Fibroblast of the conjunctiva (primary cell): ENCODE data around the gene KIFAP3.
"Not testable (repeated sequence)": the region's sequence is repeated elsewhere in the genome, so short reads cannot be mapped to it uniquely, and the experiment has no call there.

Experiments used
- DNase-seq: peaks from one replicate; pipeline ENCODE4 v3.0.0-alpha.2; 2010; ENCODE audit warnings: low read depth

KIFAP3 gene

DNA sequence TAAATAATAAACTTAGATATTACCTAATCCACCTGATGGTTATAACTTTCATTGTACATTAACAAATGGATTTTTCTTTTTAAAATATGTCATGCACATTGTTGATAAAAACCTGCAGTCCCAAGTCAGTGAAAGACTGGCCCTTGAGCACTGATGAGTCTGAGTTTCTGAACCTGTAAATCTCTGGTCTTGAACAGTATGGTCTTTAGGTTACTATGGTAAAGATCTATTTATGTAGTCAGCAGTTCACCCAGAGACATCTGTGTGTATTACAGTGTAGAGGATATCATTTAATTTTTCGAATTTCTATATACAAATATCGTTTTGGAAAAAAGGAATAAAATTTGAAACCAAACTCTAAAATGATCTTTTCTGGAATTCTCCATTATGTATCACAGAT is 150.4 kb downstream of the KIFAP3 start:
- DNase-seq: no peak

GRCh38 chr1:169921080-169921479 is 153.4 kb downstream of the KIFAP3 start:
- no peak for DNase-seq

DNA sequence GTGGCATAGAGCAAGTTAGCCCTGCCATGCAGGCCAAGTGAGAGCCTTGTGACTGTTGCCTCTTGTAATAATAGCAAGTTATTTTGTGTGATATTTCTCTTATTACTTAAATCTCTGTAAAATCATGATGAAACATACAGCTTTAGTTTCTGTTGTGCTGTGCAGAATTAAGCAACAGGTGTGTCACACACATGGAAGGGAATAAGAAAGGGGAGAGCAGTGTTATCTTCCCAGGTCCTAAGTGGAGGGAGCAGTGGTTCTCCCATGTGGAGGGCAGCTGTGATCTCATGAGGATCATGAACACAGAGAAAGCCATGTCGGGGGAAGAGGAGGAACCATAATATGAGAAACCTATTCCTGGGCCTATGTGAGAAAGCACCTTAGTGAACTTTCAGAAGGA is 155.6 kb downstream of the KIFAP3 start:
- DNase-seq: no peak

- DNase-seq: not testable (repeated sequence)
These were observed 156.3 kb downstream of the KIFAP3 start for GRCh38 chr1:169918220-169918619.

DNA sequence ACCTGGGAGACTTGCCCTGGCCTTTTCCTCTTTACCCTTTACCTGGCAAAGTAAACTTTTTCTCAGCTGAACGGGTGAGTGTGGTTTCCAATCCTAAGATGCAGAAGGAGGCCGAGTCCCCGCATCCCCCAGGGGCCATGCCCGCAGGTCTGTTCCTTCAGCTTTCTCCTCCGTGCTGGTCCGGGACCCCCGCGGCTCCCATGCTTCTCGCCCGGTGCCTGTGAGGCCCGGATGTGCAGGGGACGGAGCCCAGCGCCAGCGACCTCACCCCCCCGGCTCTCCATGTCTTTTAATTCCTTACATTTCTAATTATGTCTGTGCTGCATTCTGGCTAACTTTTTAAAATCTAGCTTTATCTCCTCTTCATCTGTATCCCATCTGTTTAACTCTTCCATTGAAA is 159.3 kb downstream of the KIFAP3 start:
- DNase-seq: no peak

- no peak for DNase-seq
These were observed 160.0 kb downstream of the KIFAP3 start for GRCh38 chr1:169914531-169914930.

DNA sequence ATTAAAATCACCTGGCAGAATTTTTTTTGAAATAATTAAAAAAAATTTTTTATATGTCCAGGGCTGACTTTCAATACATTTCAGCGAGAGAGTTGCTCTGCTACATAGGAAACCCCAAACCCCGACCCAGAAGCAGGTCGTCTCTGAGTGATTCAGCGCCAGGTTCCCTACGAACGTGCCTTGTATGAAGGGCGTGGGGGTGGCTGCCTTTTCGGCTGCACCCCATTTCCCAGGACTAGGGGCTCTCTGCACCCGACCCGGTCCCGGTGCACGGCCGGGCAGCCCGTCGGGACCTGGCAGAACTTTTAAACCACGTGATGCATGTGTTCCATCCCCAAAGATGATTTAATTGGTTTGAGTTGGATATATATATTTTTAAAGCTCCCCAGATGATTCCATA is 165.0 kb downstream of the KIFAP3 start:
- no peak for DNase-seq

DNA sequence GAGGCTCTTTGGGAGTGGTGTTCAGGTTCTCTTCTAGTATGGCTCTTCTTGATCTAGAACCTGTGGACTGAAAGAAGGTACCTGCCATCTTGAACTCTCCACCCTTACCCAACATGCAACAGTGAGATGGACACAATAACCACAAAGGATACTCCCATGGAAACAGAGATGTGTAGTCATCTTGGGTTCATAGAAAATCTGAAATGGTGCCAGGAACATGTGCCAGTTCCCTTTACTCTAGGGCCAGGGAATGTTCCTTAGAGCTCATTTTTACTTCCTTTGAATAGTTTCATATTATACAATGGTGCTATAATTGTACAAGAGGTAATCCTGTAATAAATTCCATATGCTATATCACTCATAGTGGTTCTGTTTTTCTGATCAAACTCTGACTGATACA is 167.6 kb downstream of the KIFAP3 start:
- DNase-seq: peak; percentile 80

DNA sequence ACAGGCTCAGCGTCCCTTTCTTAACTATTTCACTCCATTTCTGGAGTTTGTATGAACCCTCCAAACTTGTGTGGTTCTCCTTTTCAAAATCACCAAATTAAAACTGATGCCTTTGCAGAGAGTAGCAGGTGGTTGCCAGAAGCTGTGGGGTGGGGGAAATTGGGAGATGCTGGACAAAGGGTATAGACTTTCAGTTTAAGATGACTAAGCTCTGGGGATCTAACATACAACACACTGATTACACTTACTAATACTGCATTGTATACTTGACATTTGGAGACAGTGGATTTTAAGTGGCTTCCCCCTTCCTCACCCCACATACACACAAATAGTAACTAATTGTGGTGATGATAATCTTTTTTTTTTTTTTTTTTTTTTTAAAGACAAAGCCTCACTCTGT is 169.7 kb downstream of the KIFAP3 start:
- DNase-seq: no peak

GRCh38 chr1:169902751-169903150 is 171.7 kb downstream of the KIFAP3 start:
- no peak for DNase-seq

- DNase-seq: no peak
These were observed 173.4 kb downstream of the KIFAP3 start for GRCh38 chr1:169901115-169901514.

DNA sequence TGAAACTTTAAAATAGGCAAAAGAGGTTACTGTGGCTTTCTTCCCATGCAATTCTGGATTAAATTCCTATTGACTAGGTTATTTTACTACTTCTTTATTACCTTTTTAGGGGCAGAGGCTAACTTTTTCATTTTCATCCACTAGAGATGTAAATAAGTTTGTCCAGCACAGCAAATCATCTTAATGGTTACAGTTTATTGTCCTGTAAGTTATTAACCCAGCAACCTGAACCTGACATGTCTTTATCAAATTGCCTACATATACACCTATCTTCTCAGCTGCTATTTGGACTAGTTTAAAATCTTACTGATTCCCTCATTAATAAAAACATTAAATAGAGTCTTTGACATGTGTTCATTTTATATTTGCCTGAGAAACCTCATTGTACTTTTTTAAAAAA is 173.9 kb downstream of the KIFAP3 start:
- no peak for DNase-seq

DNA sequence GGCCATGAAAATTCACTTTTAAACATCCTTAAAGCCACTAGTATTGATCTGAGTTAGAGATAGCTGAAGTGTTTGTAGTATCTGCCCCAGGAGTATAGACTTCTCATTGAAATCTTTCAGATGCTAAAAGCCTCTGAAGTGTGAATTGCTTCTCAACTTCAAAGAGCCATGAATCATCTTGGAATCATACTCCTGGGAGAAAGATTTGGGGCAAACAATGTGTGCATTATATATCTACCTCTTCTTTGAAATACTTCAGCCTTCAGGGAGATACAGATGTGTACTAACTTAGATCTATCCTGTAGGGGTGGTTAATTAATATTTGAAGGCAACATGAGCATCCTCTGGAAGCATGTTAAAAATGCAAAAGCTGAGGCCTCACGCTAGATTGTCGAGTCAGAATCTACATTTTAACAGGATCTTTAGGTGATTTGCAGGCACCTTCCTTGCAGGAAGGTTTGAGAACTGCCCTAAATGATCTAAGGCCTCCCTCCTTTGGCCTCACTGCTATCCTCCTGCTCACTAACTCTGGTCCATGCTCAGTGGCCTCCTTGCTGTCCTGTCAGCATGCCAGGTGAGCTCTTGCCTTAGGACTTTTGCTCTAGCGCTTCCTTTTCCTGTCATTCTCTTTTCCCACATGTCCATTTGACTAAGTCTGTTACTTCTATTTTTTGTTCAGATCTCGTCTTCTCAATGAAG is 174.8 kb downstream of the KIFAP3 start:
- DNase-seq: no peak

DNA sequence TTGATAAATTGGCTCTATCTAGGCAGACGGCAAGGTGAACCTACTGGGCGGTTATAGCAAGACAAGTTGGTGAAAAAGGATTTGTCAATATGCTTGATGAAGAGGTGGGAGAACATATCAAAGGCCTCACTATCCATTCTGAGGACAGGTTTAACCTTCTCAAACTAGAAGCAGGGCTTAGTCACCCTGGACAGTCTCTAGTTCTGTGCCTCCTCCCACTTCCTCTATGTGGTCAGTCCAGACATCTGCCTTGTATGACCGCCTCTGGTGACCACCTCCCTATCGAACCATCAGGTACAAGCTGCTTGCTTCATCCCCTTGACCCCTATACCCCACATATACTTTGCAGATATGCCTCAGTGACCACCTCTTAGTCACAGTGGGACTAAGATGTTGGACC is 178.5 kb downstream of the KIFAP3 start:
- no peak for DNase-seq

DNA sequence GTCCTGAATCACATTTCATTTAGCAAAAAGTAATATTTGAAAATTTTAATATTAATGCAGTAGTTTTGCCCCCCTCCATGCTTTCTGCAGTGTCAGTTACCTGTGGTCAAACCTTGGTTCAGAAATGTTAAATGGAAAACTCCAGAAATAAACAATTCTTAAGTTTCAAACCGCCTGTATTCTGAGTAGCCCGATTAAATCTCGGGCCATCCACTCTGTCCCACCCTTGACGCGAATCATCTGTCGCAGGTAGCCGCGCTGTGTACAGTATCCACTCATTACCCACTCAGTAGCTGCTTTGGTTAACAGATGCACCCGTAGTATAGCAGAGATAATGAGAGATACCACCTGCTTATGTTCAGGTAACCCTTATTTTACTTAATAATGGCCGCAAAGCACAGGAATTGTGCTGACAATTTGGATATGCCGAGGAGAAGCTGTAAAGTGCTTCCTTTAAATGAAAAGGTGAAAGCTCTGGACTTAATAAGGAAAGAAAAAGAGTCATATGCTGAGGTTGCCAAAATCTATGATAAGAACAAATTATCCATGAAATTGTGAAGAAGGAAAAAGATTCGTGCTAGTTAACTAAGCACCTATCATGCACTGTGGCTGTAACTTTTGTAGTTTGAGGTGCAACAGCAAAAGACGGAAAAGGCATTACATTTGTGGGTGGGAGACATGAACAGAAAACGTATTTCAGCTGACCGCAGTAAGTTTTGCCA is 179.9 kb downstream of the KIFAP3 start:
- DNase-seq: no peak

GRCh38 chr1:169893645-169894423 is 180.7 kb downstream of the KIFAP3 start, which contains the start of gene SCYL3:
Gene SCYL3, minus strand, starts transcription at chr1:169893896. Its CDS starts 5,056 bp downstream, at chr1:169888840.
- DNase-seq: peak; percentile 97

GRCh38 chr1:169892927-169893644 is 181.4 kb downstream of the KIFAP3 start:
- DNase-seq: no peak

GRCh38 chr1:169892176-169892926 is 182.1 kb downstream of the KIFAP3 start:
- DNase-seq: no peak

DNA sequence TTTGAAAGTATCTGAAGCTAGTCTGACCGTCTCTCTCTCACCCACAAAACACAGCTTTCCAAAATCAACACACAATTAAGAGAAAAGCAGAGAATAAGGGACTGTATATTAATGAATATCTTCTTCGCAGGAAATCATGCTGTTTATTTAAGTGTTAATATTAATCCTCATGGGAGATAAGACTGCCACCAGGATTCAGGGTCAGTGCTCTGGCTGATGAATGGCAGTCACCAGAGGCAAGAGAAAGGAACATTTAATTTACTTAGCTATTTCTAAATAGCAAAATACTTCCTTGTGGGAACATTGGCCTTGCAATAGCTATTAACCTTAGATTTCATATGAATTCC is 183.0 kb downstream of the KIFAP3 start:
- DNase-seq: no peak

- no peak for DNase-seq
These were observed 183.5 kb downstream of the KIFAP3 start for GRCh38 chr1:169890761-169891538.

DNA sequence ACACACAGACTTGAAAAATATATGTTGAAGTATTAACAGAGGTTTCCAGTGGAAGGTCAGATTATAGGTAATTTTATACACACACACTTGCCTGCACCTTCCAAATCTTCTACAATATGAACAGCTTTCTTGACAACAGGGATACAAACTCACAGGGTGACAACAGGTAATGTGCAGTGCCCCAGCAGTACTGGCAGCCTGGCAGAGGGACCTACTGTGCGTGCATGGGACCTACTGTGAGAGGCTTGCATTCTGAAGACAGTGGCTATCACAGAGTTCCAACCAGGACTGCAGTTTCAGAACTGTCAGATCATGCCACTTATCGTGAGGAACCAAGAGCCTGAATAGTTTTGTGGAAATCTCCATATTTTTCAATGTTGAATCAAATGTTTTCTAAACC is 184.6 kb downstream of the KIFAP3 start:
- DNase-seq: no peak
